Fibroblast of peridontal ligament (primary cell): ENCODE data around the gene PRKD2.

Experiments
- DNase-seq: peaks from one replicate; pipeline ENCODE4 v3.0.0-alpha.2; 2010; ENCODE audit errors: extremely low read depth

Gene PRKD2

GRCh38 chr19:46742926-46743480, 26.1 kb upstream of the PRKD2 start:
- no peak for DNase-seq

- DNase-seq, result no peak
Observed at GRCh38 chr19:46741447-46741846, 24.5 kb upstream of the PRKD2 start.

GRCh38 chr19:46739290-46739771, 22.4 kb upstream of the PRKD2 start:
- no peak for DNase-seq

DNA sequence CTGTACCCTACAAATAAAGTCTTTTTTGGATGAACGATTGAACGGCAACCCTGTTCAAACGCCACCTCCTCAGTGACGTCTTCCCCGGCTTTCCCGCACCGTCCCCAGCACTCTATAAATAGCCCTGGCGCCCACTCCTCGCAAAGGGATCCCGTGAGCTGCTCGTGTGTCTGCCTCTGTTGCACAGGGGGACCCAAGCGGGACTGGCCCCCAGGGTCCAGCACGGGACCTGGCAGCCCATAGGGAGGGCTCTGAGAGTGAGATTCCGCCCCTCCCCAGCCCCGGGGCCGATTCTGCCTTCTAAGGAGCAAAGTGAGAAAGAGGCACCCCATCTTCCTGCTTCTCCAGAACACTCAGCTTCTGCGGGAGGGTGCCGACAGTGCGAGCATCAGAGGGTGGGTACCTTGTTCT, 20.9 kb upstream of the PRKD2 start:
- DNase-seq, result no peak

DNA sequence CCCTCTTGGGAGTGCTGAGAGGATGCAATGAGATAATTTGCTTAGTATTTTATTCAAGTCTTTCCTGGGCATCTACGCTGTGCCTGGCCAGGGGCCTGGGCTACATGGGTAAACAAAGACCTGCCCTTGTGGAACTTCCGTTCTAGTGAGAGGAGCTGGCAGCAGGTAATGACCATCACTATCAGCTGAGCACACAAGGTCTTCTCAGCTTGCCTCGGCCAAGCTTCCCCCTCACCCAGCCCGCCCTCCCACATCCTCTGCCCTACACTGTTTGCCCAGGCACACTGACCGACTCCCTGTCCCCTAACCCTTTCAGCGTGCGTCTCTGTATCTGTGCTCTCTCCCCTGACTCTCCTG, 20.4 kb upstream of the PRKD2 start:
- no peak for DNase-seq

DNA sequence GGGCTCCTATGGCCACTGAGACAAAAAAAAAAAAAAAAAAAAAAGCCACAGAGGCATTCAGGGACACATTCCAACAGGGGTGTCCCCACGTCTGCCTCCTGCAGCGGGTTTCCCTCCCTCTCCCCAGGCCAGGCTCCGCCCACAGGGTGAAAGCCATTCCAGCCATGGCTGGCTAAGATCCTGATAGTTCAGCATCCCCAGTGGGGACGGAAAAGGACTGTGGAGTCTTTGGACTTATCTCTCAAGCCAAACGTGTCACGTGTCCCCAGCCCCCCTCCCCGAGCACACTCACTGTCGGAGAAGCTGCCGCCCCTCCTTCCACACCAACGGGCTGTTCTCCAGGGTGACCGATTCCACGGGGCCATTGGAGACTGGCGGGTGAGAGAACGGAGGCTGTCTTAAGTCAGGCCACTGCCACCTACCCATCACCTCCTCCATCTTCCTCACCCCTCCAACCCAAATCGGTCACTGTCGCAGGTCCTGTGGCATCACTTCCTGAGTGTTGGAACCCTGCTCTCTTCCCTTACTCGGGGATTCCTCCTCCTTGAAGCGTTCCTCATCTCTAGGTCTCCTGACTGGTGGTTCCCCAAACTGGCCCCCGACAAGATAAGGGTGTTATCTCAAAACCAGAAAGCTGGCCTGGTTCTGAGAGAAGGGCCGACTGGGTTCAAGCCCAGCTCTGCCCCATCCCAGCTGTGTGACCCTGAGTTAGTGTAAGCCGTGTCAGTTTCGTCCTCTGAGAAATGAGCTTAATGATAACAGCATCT, 19.8 kb upstream of the PRKD2 start:
- DNase-seq, result no peak

DNA sequence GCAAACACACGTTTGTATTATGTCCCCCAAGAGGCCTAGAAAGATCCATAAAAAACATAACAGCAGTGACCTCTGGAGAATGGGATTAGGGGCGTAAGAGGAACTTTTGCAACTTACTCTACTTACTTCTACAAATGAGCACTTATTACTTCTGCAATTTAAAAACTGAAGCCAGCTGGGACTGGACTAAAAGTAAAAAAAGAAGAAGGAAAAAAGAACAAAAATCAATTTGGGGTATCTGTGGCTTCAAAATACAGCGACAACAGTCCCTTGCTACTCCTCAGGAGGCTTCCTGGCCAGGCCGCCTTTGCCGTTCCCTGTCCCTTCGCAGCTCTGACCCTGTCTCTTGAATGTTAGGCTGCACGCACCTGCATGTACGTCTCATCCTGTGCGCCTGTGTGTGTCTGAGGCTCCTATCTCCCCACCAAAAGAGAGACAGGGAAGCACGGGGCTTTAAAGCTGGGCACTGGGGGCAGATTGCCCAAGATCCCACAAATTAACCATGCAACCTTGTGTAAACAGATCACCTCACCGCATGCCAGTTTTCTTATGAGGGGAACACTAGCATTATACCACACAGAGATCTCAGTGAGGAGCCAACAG, 16.9 kb upstream of the PRKD2 start:
- DNase-seq, result no peak

DNA sequence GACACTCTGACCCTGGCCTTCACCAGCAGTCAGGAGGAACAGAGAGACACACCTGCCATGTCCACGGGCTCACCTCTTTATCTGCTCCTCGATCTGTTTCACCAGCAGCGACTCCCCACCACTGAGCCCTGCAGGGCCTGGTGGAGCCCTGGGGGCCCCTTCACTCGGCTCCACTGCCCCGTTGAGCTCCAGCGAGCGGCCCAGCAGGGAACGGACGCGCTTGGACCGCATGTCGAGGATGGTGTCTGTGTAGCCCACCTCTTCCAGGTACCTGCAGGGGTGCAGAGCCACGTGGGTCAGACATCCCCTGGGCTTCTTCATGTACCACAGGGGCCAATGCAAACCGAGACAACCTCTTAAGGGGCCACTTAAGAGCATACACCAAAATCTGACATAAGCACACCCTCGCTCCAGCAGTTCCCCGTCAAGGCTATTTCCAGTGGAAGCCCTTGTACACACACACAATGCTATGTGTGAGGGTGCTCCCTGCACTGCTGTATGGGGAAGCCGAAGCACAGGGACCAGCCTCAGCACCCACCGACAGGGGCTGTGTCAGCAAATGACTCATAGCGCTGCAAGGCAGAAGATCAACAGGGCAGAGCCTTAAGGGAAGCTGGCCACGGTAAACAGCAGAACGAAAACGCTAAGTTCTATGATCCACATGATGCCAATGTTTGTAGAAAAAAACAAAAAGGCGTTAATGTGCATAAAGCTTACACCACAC, 16.2 kb upstream of the PRKD2 start:
- DNase-seq, result no peak

DNA sequence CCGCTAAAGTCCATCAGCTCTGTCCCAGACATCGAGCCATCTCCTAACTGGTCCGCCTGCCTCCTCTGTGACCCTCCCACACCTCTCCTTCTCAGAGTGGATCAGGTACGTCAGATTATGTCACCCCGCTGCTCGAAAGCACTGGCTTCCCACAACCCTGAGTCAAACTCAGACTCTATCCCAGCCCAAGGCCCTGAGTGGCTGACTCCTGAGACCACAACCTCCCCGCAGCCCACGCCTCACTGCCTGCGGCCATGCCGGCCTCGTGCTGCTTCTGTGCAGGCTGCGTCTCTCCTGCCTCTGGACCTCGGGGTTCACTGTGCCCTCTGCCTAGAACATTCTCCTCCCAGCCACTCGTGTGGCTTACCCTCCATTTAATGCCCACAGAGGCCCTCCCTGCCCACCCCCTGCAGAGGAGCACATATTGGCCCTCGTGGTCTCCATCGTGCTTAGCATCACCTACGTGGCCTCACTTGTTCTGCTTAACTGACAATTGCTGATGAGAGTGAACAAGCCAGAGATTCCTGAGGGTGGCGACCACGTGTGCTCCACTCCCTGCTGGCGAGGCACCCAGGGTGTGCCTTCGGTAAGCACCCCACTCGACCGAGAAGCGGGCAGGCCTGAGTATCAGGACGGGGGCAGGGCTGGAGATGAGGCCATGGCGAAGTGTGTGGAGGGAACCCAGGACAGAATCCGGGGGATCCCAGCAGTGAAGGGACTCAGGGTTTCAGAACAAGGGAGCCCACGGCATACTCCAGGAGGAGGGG, 15.4 kb upstream of the PRKD2 start:
- DNase-seq, result no peak

DNA sequence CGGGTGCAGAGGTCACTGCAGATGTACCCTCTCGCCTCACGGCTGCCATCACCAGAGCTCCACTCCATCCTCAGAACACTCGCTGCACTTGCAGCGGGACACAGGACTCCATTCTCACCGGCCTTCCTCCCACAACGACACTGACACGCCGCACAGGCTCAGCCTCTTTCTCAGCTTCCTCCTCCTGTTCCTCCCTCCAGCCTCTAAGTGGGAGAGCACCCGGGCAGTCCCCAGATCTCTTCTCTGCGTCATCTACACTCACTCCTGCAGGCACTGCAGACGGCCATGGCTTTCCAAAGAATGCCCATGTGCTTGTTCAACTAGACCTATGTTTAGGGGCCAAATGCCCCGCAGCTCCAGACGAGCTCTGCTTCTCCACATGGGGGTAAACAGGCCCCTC, 14.7 kb upstream of the PRKD2 start:
- DNase-seq, result no peak

DNA sequence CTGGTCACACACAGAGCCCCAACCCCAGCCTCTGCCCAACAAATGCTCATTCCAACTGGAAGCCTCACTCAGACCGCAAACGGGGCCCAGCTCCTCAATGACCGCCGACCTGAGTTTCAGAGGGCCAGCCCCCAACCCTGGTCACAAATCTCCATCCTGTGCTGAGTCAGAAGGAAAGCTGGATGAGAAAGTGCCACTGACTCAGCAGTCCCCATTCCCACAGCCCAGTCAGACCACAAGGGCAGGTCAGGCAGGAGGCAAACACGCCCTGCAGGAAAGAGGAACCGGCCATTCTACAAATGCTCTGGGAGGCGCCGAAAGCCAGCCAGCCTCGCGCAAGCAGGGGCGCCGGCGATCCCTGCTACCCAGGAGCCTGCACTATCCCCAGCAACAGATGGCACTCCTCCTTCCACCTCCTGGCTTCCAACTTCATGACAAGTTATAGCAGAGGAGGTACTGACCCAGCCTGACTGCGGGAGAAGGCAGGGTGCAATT, 14.1 kb upstream of the PRKD2 start:
- DNase-seq, result peak; percentile 77

DNA sequence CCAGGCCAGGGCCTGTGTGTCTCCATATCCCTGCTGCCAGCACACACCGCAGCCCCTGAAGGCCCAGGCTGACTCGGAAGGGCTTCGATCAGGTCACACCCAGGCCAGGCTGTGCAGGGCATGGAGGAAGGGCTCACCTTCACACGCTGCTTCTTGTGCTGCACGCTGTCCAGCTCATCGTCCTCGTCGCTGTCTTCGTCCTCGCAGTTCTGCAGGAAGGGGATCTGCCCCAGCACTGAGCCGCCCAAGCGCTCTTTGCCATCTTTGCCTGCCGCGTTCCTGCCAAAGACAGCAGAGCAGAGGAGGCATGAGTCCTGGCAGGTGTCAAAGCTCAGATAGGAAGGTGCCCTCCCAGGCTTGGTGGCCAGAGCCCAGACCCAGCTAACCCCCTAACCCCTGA, 13.7 kb upstream of the PRKD2 start:
- DNase-seq, result no peak

DNA sequence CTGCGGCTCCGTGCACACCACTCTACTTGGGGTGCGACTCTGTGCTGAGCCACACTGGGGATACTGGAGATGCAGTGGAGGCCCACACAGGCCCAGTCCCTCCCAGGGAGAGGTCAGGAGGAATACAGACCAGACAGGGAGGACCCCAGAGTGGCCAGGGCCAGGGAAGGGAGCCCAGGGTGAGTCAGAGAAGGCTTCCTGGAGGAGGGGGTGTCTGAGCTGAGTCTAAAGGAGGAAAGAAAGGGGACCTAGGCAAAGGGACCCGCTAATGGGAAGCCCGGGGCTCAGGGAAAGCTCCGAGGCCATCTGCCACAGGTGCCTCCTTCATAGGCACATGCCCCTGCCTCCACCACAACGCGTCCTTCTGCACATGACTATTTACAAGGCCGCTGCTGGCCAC, 13.3 kb upstream of the PRKD2 start:
- DNase-seq, result no peak

DNA sequence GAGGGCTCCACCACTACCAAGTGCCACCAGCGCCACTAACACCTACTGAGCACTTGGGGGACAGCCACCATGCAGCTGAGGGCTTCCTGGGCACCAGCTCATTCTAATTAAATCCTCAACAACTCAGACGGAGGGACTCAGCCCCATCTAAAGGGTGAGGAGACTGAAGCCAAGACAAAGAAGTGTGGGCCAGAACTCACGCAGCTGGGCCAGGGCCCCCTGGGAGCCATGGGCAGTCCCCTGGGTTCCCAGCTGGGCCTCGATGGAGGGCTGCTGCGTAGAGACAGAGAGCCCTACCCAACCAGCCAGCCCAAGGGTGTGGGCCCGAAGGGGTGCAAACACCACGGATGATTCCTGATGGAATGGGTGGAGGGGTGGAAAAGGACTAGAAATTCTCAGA, 12.8 kb upstream of the PRKD2 start:
- no peak for DNase-seq

GRCh38 chr19:46728693-46729339, 11.9 kb upstream of the PRKD2 start:
- peak; percentile 35 for DNase-seq

DNA sequence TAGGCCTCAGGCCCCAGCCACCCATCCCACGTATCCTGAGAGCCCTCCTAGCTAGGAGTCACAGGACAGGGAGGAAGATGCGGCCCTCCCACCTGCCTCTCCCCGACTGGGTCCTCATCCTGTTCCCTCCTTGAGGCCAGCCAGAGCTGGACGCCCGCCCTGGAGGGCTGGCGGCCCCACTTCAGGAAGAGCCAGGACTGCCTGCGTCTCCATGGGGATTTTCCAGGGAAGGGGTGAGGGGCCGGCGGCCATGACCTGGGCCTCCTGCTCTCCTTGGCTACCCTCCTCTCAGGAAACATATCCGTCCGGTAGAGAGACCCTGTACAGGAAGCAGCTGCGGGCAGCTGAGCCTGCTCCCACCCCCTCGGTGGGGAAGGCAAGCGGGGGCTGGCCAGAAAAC, 11.3 kb upstream of the PRKD2 start:
- no peak for DNase-seq

DNA sequence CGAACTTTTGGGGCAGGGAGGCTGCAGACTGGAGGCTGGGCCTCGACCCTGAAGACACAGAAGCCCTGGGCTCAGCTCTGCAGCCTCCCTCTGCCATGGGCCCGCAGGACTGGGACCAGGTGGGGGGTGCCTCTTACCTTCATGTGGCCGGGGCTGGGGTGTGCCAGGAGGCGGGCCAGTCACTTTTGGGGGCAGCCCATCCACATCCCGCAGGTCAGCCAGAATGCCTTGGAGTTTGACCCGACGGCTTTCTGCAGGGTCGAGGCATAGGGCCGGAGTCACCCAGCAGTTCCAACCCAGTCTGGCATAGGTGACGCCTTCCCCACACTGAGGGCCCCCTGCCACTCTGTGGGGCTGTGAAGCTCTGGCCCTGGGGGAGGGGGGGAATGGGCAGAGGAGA, 10.8 kb upstream of the PRKD2 start:
- no peak for DNase-seq

DNA sequence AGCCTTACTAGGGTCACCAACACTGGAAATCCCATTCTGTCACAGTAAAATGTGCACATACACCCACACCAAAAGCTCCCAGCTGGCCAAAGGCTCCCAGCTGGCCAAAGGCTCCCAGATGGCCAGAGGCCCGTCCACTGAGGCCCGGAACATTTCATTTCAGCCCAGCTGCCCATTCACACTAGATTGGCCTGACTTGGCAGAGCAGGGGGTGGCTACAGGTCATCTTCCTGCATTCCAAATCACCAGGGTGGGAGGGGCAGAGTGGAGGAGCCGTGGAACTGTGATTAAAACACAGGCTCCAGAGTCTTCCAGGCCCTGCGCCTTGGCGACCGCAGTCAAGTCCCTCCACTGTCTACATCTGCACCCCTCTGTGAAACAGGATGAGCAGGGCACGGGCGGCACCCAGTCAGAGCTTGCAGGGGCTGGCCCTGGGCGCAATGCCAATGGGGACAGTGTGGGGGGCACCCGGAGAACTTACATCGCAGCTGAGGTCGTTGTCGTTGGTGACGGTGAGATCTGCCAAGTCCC, 10.1 kb upstream of the PRKD2 start:
- no peak for DNase-seq

- no peak for DNase-seq
Observed at GRCh38 chr19:46726551-46726950, 9.6 kb upstream of the PRKD2 start.

GRCh38 chr19:46725859-46726393, 9.0 kb upstream of the PRKD2 start:
- DNase-seq, result no peak
